GM18858 (cell line): ENCODE results near the gene CHGA.

Experiments used
- ATAC-seq: cut with Tn5 transposase; IDR thresholded peaks from one replicate; pipeline ENCODE4 v1.9.1; 2021; ENCODE audit not compliant: unreplicated experiment

CHGA gene

GRCh38 chr14:92929689-92930608 is 7.0 kb downstream of the CHGA start:
- ATAC-seq = no peak

GRCh38 chr14:92930737-92931602 is 8.0 kb downstream of the CHGA start:
- ATAC-seq = no peak

GRCh38 chr14:92931681-92932447 is 8.9 kb downstream of the CHGA start:
- ATAC-seq = no peak

- no peak for ATAC-seq
Observed at GRCh38 chr14:92932448-92933395, 9.8 kb downstream of the CHGA start.

- no peak for ATAC-seq
Observed at GRCh38 chr14:92933481-92933880, 10.5 kb downstream of the CHGA start.

GRCh38 chr14:92934196-92935085 is 11.5 kb downstream of the CHGA start:
- no peak for ATAC-seq

- no peak for ATAC-seq
Observed at GRCh38 chr14:92935446-92935845, 12.5 kb downstream of the CHGA start.

GRCh38 chr14:92936085-92936484 is 13.1 kb downstream of the CHGA start:
- no peak for ATAC-seq

GRCh38 chr14:92937051-92937937 is 14.3 kb downstream of the CHGA start:
- no peak for ATAC-seq

GRCh38 chr14:92938235-92938875 is 15.4 kb downstream of the CHGA start:
- ATAC-seq = no peak

- ATAC-seq = no peak
Observed at GRCh38 chr14:92938890-92939671, 16.1 kb downstream of the CHGA start.

GRCh38 chr14:92939699-92940098 is 16.7 kb downstream of the CHGA start:
- no peak for ATAC-seq

GRCh38 chr14:92940543-92940942 is 17.6 kb downstream of the CHGA start:
- ATAC-seq = no peak

GRCh38 chr14:92941531-92941930 is 18.6 kb downstream of the CHGA start:
- no peak for ATAC-seq

GRCh38 chr14:92942136-92942535 is 19.2 kb downstream of the CHGA start:
- no peak for ATAC-seq

GRCh38 chr14:92942576-92942975 is 19.6 kb downstream of the CHGA start:
- ATAC-seq = no peak
